Upper lobe of left lung (tissue), 6 donors: ENCODE measurements around the gene STAT5A. TPM values are rescaled to one million over a fixed set of nuclear protein-coding genes. Genes with fewer than 3 reads are reported as not detected.

Source experiments
- ATAC-seq, 2 donors: fragments of 200-7000 bp; cut with Tn5 transposase; one replicate each; pipeline ENCODE4 v1.9.1; 2022; ENCODE audit warnings: mild to moderate bottlenecking in 2 of 2, moderate library complexity in 2 of 2; ENCODE audit not compliant: low FRiP score in 2 of 2
- DNase-seq, 2 donors: peaks; one replicate each; pipeline ENCODE4 v3.0.0-alpha.2; 2019 to 2020
- H3K27ac ChIP-seq, 4 donors: fragments of 200-600 bp; sonication (generic); one replicate each; pipeline ENCODE4 v1.5.1; 2016 to 2019
- H3K27me3 ChIP-seq, 4 donors: fragments of 200-600 bp; sonication (generic); one replicate each; pipeline ENCODE4 v1.5.1; 2017 to 2019
- H3K36me3 ChIP-seq, 4 donors: fragments of 200-600 bp; sonication (generic); one replicate each; pipeline ENCODE4 v1.5.1; 2016 to 2019
- H3K4me1 ChIP-seq, 4 donors: fragments of 200-600 bp; sonication (generic); one replicate each; pipeline ENCODE4 v1.5.1; 2018 to 2019
- H3K4me3 ChIP-seq, 4 donors: fragments of 200-600 bp; sonication (generic); one replicate each; pipeline ENCODE4 v1.5.1; 2017 to 2019; ENCODE audit warnings: mild to moderate bottlenecking in 2 of 4, moderate library complexity in 1 of 4
- H3K9me3 ChIP-seq, 4 donors: fragments of 200-600 bp; sonication (generic); one replicate each; pipeline ENCODE4 v1.5.1; 2018 to 2019
- EP300 ChIP-seq, 4 donors: sonication (generic); formaldehyde crosslinking; IDR thresholded peaks; one replicate each; pipeline ENCODE4 v1.5.1; 2017; ENCODE audit warnings: antibody characterized with exemption in 4 of 4, control low read depth in 2 of 4
- POLR2A ChIP-seq, 4 donors: fragments of 450-650 bp; IDR thresholded peaks; one replicate each; pipeline ENCODE4 v1.5.1; 2016 to 2017; ENCODE audit warnings: antibody characterized with exemption in 4 of 4, mild to moderate bottlenecking in 2 of 4
- POLR2AphosphoS5 ChIP-seq, 2 donors: sonication (generic); formaldehyde crosslinking; IDR thresholded peaks; one replicate each; pipeline ENCODE4 v1.5.1; 2017; ENCODE audit warnings: antibody characterized with exemption in 2 of 2
- WGBS, 2 donors: methylation state at CpG; one replicate each; pipeline ENCODE4 v1.1.5; 2017 to 2018; 5-methylcytosine and 5-hydroxymethylcytosine counted together
- total RNA-seq, 6 donors: library from RNA; depleted of rRNA in 4 of 6; stranded (reverse); fragments of >200 nt in 4 of 6; gene quantifications; one replicate each; pipeline versions ENCODE4 v1.1.0 to v1.2.1, GENCODE V29; 2016 to 2021
- TF ChIP-seq, protein P1 (sequence below), 6 experiments: fragments of 450-650 bp in 4 of 6; fragments of 200-600 bp in 2 of 6; sonication (generic) in 2 of 6; IDR thresholded peaks; one replicate each; pipeline ENCODE4 v1.5.1; 2016 to 2019; ENCODE audit warnings: antibody characterized with exemption in 6 of 6
- donor health status: DM: no; HTN: no; CAD: no; lungs with moderate emphysema.
- donor health status: DM: no; HTN: yes; CAD: no; lungs with severe emphysema.

The STAT5A gene
- total RNA-seq, 6 donors from 2014 or later, result 33.7 to 119 (median 70.3) TPM

GRCh38 chr17:42347606-42348005 lies 59.3 kb downstream of the STAT5A start:
- TF ChIP-seq, protein P1, sequence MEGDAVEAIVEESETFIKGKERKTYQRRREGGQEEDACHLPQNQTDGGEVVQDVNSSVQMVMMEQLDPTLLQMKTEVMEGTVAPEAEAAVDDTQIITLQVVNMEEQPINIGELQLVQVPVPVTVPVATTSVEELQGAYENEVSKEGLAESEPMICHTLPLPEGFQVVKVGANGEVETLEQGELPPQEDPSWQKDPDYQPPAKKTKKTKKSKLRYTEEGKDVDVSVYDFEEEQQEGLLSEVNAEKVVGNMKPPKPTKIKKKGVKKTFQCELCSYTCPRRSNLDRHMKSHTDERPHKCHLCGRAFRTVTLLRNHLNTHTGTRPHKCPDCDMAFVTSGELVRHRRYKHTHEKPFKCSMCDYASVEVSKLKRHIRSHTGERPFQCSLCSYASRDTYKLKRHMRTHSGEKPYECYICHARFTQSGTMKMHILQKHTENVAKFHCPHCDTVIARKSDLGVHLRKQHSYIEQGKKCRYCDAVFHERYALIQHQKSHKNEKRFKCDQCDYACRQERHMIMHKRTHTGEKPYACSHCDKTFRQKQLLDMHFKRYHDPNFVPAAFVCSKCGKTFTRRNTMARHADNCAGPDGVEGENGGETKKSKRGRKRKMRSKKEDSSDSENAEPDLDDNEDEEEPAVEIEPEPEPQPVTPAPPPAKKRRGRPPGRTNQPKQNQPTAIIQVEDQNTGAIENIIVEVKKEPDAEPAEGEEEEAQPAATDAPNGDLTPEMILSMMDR (IDR thresholded peaks at IDR 0.05), result no peak
- TF ChIP-seq POLR2AphosphoS5 (IDR thresholded peaks at IDR 0.05) (no peak), EP300 (IDR thresholded peaks at IDR 0.05) (no peak), POLR2A (IDR thresholded peaks at IDR 0.05) (no peak)

GRCh38 chr17:42348104-42348503 lies 59.8 kb downstream of the STAT5A start:
- H3K36me3 ChIP-seq, result peaks cover 11 to 45% (median 34%) of the 10 kb centered on the region in 4 donors
- TF ChIP-seq, protein P1 (IDR thresholded peaks at IDR 0.05), result no peak
- no peak for TF ChIP-seq EP300 (IDR thresholded peaks at IDR 0.05)
- no peak for TF ChIP-seq POLR2AphosphoS5 (IDR thresholded peaks at IDR 0.05)
- TF ChIP-seq POLR2A (IDR thresholded peaks at IDR 0.05), result no peak
- peaks cover 43 to 50% (median 49%) of the 10 kb centered on the region in 4 donors for H3K4me1 ChIP-seq
- DNase-seq, result no peak
- ATAC-seq, result no peak
- WGBS, 2 donors, result 71 to 88% methylated on average over 3 of the region's 3 CpGs
- H3K27ac ChIP-seq, result peak overlapping the region in 2 of 4 donors; percentile 48 to 64
- H3K4me3 ChIP-seq, result no peak overlapping the region
- no peaks in the 10 kb centered on the region for H3K9me3 ChIP-seq
- no peaks in the 10 kb centered on the region for H3K27me3 ChIP-seq

More at GRCh38 chr17:42347606-42348005, 59.3 kb downstream of the STAT5A start:
- 81 to 87% methylated on average over 3 of the region's 3 CpGs for WGBS, 2 donors
- Histone ChIP-seq H3K4me1 (peaks cover 39 to 50% (median 48%) of the 10 kb centered on the region in 4 donors), H3K9me3 (no peaks in the 10 kb centered on the region), H3K36me3 (peaks cover 11 to 50% (median 39%) of the 10 kb centered on the region in 4 donors), H3K27me3 (no peaks in the 10 kb centered on the region), H3K4me3 (no peak overlapping the region), H3K27ac (peak overlapping the region in 3 of 4 donors; percentile 22 to 64 (median 48))
- ATAC-seq, result peak in 1 of 2 donors; percentile 32
- no peak for DNase-seq

- no peak for DNase-seq
- Histone ChIP-seq H3K4me3 (no peak overlapping the region), H3K9me3 (no peaks in the 10 kb centered on the region), H3K27me3 (no peaks in the 10 kb centered on the region), H3K4me1 (peaks cover 31 to 53% (median 40%) of the 10 kb centered on the region in 4 donors), H3K27ac (no peak overlapping the region), H3K36me3 (peaks cover 0 to 10% (median 0%) of the 10 kb centered on the region in 4 donors)
- TF ChIP-seq, protein P1 (IDR thresholded peaks at IDR 0.05), result no peak
- peak in 1 of 2 donors; percentile 52 for ATAC-seq
- 63 to 65% methylated on average over 3 of the region's 3 CpGs for WGBS, 2 donors
Observed at GRCh38 chr17:42354956-42355843, 66.9 kb downstream of the STAT5A start.

DNA sequence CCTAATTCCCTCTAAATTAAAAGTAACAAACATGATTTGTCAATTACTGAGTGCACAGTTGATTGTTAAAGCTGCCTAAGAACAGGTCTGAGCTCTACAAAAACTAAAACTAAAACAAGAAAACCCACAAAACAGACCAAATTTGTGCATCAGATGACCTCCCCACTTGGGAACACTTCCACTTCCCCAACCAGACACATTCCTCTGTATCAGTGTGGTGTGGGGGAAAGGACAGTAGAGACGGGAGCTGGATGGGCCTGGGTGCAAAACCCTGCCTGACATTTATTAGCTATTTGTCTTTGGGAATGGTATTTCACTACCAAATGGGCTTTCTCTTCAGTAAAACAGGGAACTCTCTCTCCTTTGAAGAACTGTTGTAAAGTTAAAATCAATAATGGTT lies 70.1 kb downstream of the STAT5A start:
- no peak for ATAC-seq
- peaks cover 47 to 77% (median 56%) of the 10 kb centered on the region in 4 donors for H3K4me1 ChIP-seq

More for the DNA sequence above, 70.1 kb downstream of the STAT5A start:
- Histone ChIP-seq H3K27me3 (no peaks in the 10 kb centered on the region), H3K36me3 (peaks cover 0 to 10% (median 0%) of the 10 kb centered on the region in 4 donors), H3K4me3 (no peak overlapping the region), H3K9me3 (no peaks in the 10 kb centered on the region), H3K27ac (no peak overlapping the region)
- TF ChIP-seq EP300 (IDR thresholded peaks at IDR 0.05) (no peak), POLR2A (IDR thresholded peaks at IDR 0.05) (no peak), POLR2AphosphoS5 (IDR thresholded peaks at IDR 0.05) (no peak)
- TF ChIP-seq, protein P1 (IDR thresholded peaks at IDR 0.05), result no peak
- DNase-seq, result no peak
- 64 to 73% methylated on average over 1 of the region's 1 CpG for WGBS, 2 donors
